ENCODE measurements around the gene S100A7.
"Not testable (repeated sequence)": the region's sequence is repeated elsewhere in the genome, so short reads cannot be mapped to it uniquely, and the experiment has no call there.

The S100A7 gene

GRCh38 chr1:153475282-153475681 lies 14.8 kb upstream of the S100A7 start:
- DNase-seq: no peak

- no peak for DNase-seq
Observed at GRCh38 chr1:153474347-153474746, 13.9 kb upstream of the S100A7 start.

GRCh38 chr1:153470707-153471106 lies 10.3 kb upstream of the S100A7 start:
- DNase-seq: no peak

GRCh38 chr1:153466908-153467307 lies 6.5 kb upstream of the S100A7 start:
- no peak for DNase-seq

GRCh38 chr1:153465811-153466636 lies 5.6 kb upstream of the S100A7 start:
- peak; percentile 24 to 55 for DNase-seq

GRCh38 chr1:153462741-153463140 lies 2.3 kb upstream of the S100A7 start:
- not testable (repeated sequence) for DNase-seq

- no peak for DNase-seq
Observed at GRCh38 chr1:153459655-153460054, 796 bp downstream of the S100A7 start.

GRCh38 chr1:153456396-153456795 lies 4.1 kb downstream of the S100A7 start:
- no peak for DNase-seq

GRCh38 chr1:153448851-153449250 lies 11.6 kb downstream of the S100A7 start:
- DNase-seq: not testable (repeated sequence)

- DNase-seq: no peak
Observed at GRCh38 chr1:153447498-153448170, 12.8 kb downstream of the S100A7 start.

- DNase-seq: no peak
Observed at GRCh38 chr1:153444078-153444477, 16.4 kb downstream of the S100A7 start.

- DNase-seq: no peak
Observed at GRCh38 chr1:153443486-153443885, 17.0 kb downstream of the S100A7 start.

- no peak for DNase-seq
Observed at GRCh38 chr1:153441238-153441755, 19.2 kb downstream of the S100A7 start.

GRCh38 chr1:153439273-153439672 lies 21.2 kb downstream of the S100A7 start:
- no peak for DNase-seq

GRCh38 chr1:153438599-153438998 lies 21.9 kb downstream of the S100A7 start:
- DNase-seq: no peak

- DNase-seq: no peak
Observed at GRCh38 chr1:153437236-153437635, 23.2 kb downstream of the S100A7 start.

- DNase-seq: no peak
Observed at GRCh38 chr1:153434746-153435455, 25.6 kb downstream of the S100A7 start.

- DNase-seq: no peak
Observed at GRCh38 chr1:153432874-153433681, 27.4 kb downstream of the S100A7 start.

GRCh38 chr1:153431928-153432327 lies 28.5 kb downstream of the S100A7 start:
- DNase-seq: no peak

- DNase-seq: no peak
Observed at GRCh38 chr1:153431427-153431826, 29.0 kb downstream of the S100A7 start.

- no peak for DNase-seq
Observed at GRCh38 chr1:153431002-153431401, 29.4 kb downstream of the S100A7 start.

GRCh38 chr1:153430561-153430960 lies 29.9 kb downstream of the S100A7 start:
- DNase-seq: no peak

- DNase-seq: no peak
Observed at GRCh38 chr1:153430166-153430553, 30.3 kb downstream of the S100A7 start.
